ENCODE data around the gene PRELID3B.
"Not testable (repeated sequence)": the region's sequence is repeated elsewhere in the genome, so short reads cannot be mapped to it uniquely, and the experiment has no call there.

PRELID3B gene

GRCh38 chr20:59025086-59025485 lies 17.5 kb downstream of the PRELID3B start:
- DNase-seq = no peak

GRCh38 chr20:59024111-59024530 lies 18.5 kb downstream of the PRELID3B start:
- DNase-seq = no peak

GRCh38 chr20:59023616-59024015 lies 19.0 kb downstream of the PRELID3B start:
- DNase-seq = no peak

DNA sequence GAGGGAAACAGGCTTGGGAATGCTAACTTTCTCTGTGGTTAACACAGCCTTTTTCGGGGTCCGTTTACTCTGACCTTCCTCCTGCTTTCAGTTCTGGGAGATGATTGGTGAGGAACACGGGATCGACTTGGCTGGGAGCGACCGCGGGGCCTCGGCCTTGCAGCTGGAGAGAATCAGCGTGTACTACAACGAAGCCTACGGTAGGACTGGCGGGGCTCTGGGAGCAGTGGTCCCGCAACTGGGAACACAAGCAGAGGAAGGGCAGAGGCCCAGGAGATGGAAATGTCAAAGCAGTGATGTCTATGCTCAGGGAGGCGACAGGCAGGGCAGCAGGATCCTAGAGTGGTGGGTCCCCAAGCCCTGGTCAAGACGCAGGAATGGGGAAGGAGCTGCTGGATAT lies 19.8 kb downstream of the PRELID3B start:
- no peak for DNase-seq

- no peak for DNase-seq
Observed at GRCh38 chr20:59020938-59021551, 21.5 kb downstream of the PRELID3B start.

- no peak for DNase-seq
Observed at GRCh38 chr20:59019217-59019616, 23.4 kb downstream of the PRELID3B start, which contains the start of gene TUBB1. TUBB1 (plus strand) TSS chr20:59019429; CDS start chr20:59019523, 94 bp downstream.

DNA sequence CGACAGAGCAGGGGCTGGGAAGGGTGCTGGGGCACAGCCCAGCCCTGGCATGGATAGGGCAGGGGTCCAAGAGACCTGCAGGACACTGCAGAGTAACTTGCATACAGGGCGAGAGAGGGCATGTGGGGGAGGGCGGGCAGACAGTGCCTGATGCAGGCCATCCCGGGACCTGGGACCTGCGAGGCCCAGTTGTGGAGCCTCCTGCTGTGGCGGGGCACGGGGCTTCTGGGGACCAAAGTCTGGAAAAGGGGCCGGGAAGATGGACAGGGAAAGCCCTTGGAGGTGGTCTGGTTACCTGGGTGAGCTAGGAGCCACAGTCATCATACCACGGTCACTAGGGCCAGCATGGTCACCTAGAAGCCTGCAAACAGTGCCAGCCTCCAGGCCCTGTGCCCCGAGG lies 23.8 kb downstream of the PRELID3B start:
- no peak for DNase-seq

DNA sequence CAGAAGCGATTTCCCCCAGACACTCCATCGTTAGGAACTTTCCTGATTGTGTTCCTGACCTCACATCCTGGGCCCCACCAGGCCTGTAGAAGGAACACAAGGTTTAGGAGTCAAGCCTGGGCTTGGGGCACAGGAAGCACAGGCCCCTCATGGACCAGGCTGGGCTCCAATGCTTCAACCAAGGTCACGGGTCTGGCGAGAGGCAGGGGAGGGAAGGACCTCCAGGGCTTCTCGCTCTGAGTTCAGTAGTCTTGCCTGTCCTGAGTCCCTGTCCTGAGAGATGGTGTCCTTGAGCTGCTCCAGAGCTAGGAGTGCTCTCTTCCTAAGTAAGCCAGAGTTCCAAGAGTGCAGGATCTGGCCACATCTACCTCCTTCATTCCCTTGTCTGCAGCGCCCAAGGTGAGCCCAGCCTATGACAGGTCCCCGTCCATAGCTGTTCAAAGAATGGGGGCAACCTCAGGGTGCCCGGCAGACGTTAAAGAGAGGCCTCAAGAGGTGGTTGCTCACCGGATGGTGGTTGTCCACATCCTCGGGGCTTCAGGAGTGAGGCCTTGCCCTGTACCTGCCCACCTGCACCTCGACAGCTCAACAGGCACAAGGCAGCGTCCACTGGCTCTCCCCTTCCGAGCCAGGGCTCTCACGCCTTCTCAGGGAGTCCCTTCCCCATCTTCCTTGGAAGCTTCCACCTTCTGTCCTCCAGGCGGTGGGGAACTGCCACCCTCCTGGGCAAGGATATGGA lies 24.9 kb downstream of the PRELID3B start:
- no peak for DNase-seq

GRCh38 chr20:59016795-59017492 lies 25.6 kb downstream of the PRELID3B start:
- no peak for DNase-seq

- no peak for DNase-seq
Observed at GRCh38 chr20:59015812-59016711, 26.5 kb downstream of the PRELID3B start.

DNA sequence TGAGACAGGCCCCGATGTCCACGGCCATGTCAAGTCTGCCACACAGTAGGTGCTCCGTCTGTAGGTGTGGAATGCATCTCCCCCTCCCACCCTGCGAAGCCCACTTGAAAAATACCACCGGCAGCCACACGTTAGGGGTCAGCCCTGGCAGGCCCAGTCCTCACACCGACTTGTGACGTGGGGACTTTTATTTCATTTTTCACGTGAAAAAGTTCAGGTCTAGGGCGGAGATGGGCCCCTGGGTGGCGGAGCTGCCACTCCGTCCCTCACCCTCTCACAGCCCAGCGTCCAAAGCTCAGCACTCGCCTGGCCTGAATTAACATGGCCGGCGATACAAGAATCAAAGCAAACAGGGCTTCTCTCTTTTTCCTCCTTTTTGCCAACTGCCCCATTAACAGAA lies 27.2 kb downstream of the PRELID3B start:
- DNase-seq = no peak

DNA sequence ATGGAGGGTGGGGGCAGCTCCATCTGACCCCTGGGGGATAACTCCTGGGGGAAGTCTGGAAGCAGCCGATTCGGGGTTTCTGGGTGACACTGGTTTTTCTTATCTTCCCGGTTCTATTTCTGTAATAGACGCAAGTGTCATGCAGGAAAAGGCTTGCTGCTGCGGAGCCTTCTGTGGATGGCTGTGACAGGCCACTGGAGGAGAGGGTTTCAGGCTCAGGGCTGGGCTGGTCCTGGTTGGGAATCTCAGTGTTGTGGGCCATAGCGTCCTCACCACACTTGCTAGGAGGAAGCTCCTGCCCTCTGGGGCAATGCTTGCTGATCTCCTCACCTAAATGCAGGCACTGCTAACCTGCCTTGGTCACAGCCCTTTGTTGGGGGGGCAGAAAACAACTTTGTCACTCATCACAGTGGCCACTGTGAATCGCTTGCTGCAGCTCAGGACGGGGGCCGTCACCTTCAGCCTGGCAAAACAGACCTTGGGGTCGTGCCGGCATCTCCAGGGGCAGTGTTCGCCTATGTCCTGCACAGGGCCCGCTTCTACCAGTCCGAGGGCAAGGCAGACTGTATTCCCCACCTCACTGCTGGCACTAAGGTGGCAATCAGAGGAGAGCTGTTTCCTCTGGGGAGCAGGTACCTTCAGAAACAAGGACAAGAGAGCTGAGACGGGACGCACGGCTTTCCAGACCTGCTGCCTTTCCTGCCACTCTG lies 27.8 kb downstream of the PRELID3B start:
- DNase-seq = no peak

DNA sequence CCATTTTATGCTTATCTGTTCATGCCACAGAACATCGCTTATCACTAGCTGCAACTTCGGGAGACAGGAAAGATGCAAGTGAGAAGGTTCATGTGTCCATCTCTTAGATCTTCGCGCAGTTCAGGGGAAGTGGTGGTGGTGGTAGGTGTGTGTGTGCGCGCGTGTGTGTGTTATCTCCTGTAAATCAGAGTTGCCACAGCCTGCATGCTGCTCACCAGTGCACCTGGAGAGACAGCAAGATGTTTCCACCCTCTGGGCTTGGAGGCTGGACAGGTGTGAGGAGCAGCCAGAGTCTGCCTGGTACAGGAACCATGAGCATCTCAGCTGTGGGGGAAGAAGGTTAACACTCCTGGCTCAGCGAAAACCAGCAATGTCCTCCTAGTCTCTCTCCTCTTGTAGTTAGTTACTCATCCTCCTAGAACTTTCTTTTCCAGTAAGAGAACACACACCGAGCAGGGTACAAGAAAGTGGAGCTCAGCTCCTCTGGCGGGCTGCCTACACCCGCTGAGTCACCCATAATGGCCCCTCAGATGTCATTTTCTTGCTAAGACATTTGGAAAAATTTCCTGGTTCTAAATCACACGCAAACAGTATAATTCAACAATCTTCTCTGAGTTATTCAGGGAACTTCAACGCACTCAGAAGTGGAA lies 28.5 kb downstream of the PRELID3B start:
- no peak for DNase-seq

DNA sequence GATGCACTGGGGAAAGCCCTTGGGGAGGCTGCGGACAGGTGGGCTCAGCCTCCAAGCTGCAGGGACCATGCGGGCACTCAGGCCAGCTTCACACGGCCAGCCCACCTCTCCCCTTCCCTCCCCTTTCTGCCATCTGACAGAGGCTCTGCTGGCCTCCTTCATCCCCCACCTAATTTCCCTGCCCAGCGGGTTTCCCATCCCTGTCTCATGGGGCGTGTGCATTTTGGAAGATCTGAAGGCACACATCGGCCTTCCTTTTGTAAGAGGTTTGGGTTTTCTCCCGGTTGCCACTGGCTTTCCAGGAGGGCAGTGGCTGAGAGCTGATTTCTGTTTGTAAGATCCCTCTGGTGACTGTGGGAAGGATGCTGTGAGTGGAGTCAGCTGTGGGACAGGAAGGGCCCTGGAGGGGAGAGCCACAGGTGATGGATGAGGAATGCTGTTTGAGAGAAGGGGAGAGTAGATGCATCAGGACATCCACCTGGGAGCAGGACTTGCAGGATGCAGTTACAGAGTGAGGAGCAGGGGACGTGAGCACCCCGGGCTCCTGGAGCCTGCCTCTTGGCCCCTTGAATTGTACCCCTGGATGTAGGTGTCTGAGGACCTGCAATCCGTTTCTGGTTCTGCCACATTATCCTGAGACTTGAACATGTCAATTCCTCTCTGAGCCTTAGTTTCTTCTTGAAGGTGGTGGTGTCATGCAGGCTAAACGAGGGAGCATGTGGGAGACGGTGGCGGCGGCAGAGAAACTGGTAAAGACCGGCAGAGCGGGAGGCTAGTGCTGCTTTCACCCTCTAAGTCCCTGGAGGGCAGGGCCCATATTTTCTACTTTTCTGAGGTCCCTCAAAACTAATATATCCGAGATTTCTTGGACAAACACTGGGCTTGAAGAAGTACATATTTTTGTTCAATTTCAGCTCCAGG lies 29.3 kb downstream of the PRELID3B start:
- no peak for DNase-seq

DNA sequence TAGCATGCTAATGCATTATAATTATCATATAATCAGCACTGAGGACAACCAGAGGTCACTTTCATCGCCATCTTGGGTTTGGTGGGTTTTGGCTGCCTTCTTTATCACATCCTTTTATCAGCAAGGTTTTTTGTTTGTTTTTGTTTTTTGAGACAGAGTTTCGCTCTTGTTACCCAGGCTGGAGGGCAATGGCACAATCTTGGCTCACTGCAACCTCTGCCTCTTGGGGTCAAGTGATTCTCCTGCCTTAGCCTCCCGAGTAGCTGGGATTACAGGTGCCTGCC lies 30.8 kb downstream of the PRELID3B start:
- not testable (repeated sequence) for DNase-seq

GRCh38 chr20:59010995-59011873 lies 31.4 kb downstream of the PRELID3B start:
- no peak for DNase-seq

- DNase-seq = no peak
Observed at GRCh38 chr20:59010321-59010994, 32.1 kb downstream of the PRELID3B start.

- DNase-seq = no peak
Observed at GRCh38 chr20:59008715-59009336, 33.8 kb downstream of the PRELID3B start.
